OCI-LY1 (cell line): ENCODE measurements around the gene PLXND1.

Experiments used
- H2AFZ ChIP-seq: fragments of 200-600 bp; sonication (generic), shearing (Covaris generic); 2 replicates; pipeline ENCODE4 v1.6.0; 2014; ENCODE audit warnings: antibody characterized with exemption, mild to moderate bottlenecking, low read length
- H3F3A ChIP-seq: fragments of 200-600 bp; sonication (generic), shearing (Covaris generic); 2 replicates; pipeline ENCODE4 v1.6.0; 2014; ENCODE audit warnings: mild to moderate bottlenecking, antibody characterized with exemption, low read length, moderate library complexity; ENCODE audit not compliant: insufficient read depth
- H3K27ac ChIP-seq: fragments of 200-600 bp; sonication (generic); 2 replicates; pipeline ENCODE4 v1.5.1; 2014; ENCODE audit warnings: low read length, mixed run types, mild to moderate bottlenecking, low read depth; ENCODE audit not compliant: poor library complexity, severe bottlenecking
- H3K27me3 ChIP-seq: fragments of 200-600 bp; sonication (generic); 2 replicates; pipeline ENCODE4 v1.6.0; 2014; ENCODE audit warnings: antibody characterized with exemption, mild to moderate bottlenecking, low read length, moderate library complexity; ENCODE audit not compliant: insufficient read depth
- H3K36me3 ChIP-seq: fragments of 200-600 bp; sonication (generic); 2 replicates; pipeline ENCODE4 v1.6.1; 2014; ENCODE audit warnings: mild to moderate bottlenecking, antibody characterized with exemption, low read length, moderate library complexity, mixed read lengths; ENCODE audit not compliant: insufficient read depth
- H3K4me1 ChIP-seq: fragments of 200-600 bp; sonication (generic); 2 replicates; pipeline ENCODE4 v1.5.1; 2014; ENCODE audit warnings: mild to moderate bottlenecking, low read length, moderate library complexity; ENCODE audit not compliant: insufficient read depth, severe bottlenecking
- H3K4me2 ChIP-seq: fragments of 200-600 bp; sonication (generic), shearing (Covaris generic); 2 replicates; pipeline ENCODE4 v1.6.1; 2014; ENCODE audit warnings: low read length
- H3K4me3 ChIP-seq: fragments of 200-600 bp; sonication (generic); 2 replicates; pipeline ENCODE4 v1.5.1; 2014; ENCODE audit warnings: low read length, low read depth, mild to moderate bottlenecking, mixed read lengths; ENCODE audit not compliant: poor library complexity, severe bottlenecking
- H3K79me2 ChIP-seq: fragments of 200-600 bp; shearing (Covaris generic); 2 replicates; pipeline ENCODE4 v1.6.1; 2016; ENCODE audit warnings: mixed run types, low read length, mixed read lengths; ENCODE audit not compliant: insufficient read depth
- H3K9ac ChIP-seq: fragments of 200-600 bp; sonication (generic), shearing (Covaris generic); 2 replicates; pipeline ENCODE4 v1.6.1; 2014; ENCODE audit warnings: mild to moderate bottlenecking, low read length, mixed read lengths
- H3K9me2 ChIP-seq: fragments of 200-600 bp; sonication (generic), shearing (Covaris generic); 2 replicates; pipeline ENCODE4 v1.6.1; 2014; ENCODE audit warnings: low read depth, mild to moderate bottlenecking, low read length, mixed read lengths
- H3K9me3 ChIP-seq: fragments of 200-600 bp; shearing (Covaris generic); 2 replicates; pipeline ENCODE4 v1.6.1; 2014; ENCODE audit warnings: low read length, mixed read lengths
- H4K20me1 ChIP-seq: fragments of 200-600 bp; sonication (generic), shearing (Covaris generic); 2 replicates; pipeline ENCODE4 v1.6.0; 2016; ENCODE audit warnings: mild to moderate bottlenecking, low read length; ENCODE audit not compliant: insufficient read depth
- CTCF ChIP-seq: fragments of 200-600 bp; sonication (generic), shearing (Covaris generic); IDR thresholded peaks from 2 replicates; pipeline ENCODE4 v1.5.1; 2017; ENCODE audit warnings: mild to moderate bottlenecking, antibody characterized with exemption, low read length, moderate library complexity, mixed read lengths
- EZH2 ChIP-seq: fragments of 200-600 bp; sonication (generic), shearing (Covaris generic); IDR thresholded peaks from 2 replicates; pipeline ENCODE4 v1.8.0; 2017; ENCODE audit warnings: borderline replicate concordance, mixed run types, mild to moderate bottlenecking, antibody characterized with exemption, low read length, moderate library complexity, mixed read lengths

Gene PLXND1

GRCh38 chr3:129543999-129544398, 62.5 kb downstream of the PLXND1 start:
- Histone ChIP-seq H4K20me1 (no peaks in the 10 kb centered on the region), H3K27ac (no peak overlapping the region), H2AFZ (no peak overlapping the region), H3K79me2 (no peaks in the 10 kb centered on the region), H3K4me3 (no peak overlapping the region), H3K9me3 (no peaks in the 10 kb centered on the region), H3K9ac (no peak overlapping the region), H3K27me3 (peaks cover 4% of the 10 kb centered on the region; the same call in 1 of the 2 replicates), H3K9me2 (no peaks in the 10 kb centered on the region), H3K36me3 (no peaks in the 10 kb centered on the region), H3F3A (no peaks in the 10 kb centered on the region), H3K4me2 (no peak overlapping the region), H3K4me1 (no peaks in the 10 kb centered on the region)
- TF ChIP-seq CTCF (no peak), EZH2 (no peak)

GRCh38 chr3:129543156-129543790, 63.2 kb downstream of the PLXND1 start, which contains the start of gene H1-8:
H1-8 (plus strand) TSS chr3:129543175; CDS start chr3:129543219, 44 bp downstream.
- no peak within 1 kb of the TSS for H3K9ac ChIP-seq
- no peak within 1 kb of the TSS for H3K4me3 ChIP-seq
- H3F3A ChIP-seq, result no peaks in the 10 kb centered on the region
- peaks cover 4% of the 10 kb centered on the region; the same call in 1 of the 2 replicates for H3K27me3 ChIP-seq
- H3K4me2 ChIP-seq, result no peak within 1 kb of the TSS
- H3K79me2 ChIP-seq, result no peaks in the 10 kb centered on the region
- no peaks in the 10 kb centered on the region for H3K4me1 ChIP-seq
- TF ChIP-seq CTCF, result no peak
- no peak for TF ChIP-seq EZH2
- no peak within 1 kb of the TSS for H3K27ac ChIP-seq
- no peaks in the 10 kb centered on the region for H3K36me3 ChIP-seq
- no peak within 1 kb of the TSS for H2AFZ ChIP-seq
- H4K20me1 ChIP-seq, result no peaks in the 10 kb centered on the region
- H3K9me2 ChIP-seq, result no peaks in the 10 kb centered on the region
- H3K9me3 ChIP-seq, result no peaks in the 10 kb centered on the region

GRCh38 chr3:129542747-129543146, 63.7 kb downstream of the PLXND1 start:
- Histone ChIP-seq H3K9ac (no peak overlapping the region), H3K4me2 (no peak overlapping the region), H3K79me2 (no peaks in the 10 kb centered on the region), H3K4me1 (no peaks in the 10 kb centered on the region), H3F3A (no peaks in the 10 kb centered on the region), H4K20me1 (no peaks in the 10 kb centered on the region), H3K27me3 (peaks cover 4% of the 10 kb centered on the region; the same call in 1 of the 2 replicates), H3K4me3 (no peak overlapping the region), H3K27ac (no peak overlapping the region), H3K9me2 (no peaks in the 10 kb centered on the region), H3K36me3 (no peaks in the 10 kb centered on the region), H3K9me3 (no peaks in the 10 kb centered on the region), H2AFZ (no peak overlapping the region)
- TF ChIP-seq CTCF, result no peak
- no peak for TF ChIP-seq EZH2
